Rectal smooth muscle tissue (tissue), 1 donor: ENCODE measurements around the gene STARD10.
"Not testable (repeated sequence)": the region's sequence is repeated elsewhere in the genome, so short reads cannot be mapped to it uniquely, and the experiment has no call there.

Experiments used
- H3K27ac ChIP-seq: one replicate; pipeline ENCODE4 v1.7.0; 2013; ENCODE audit warnings: low read depth, low read length, inconsistent platforms
- H3K27me3 ChIP-seq: one replicate; pipeline ENCODE4 v1.7.0; 2013; ENCODE audit warnings: low read length; ENCODE audit not compliant: control insufficient read depth, insufficient read depth
- H3K36me3 ChIP-seq: one replicate; pipeline ENCODE4 v1.7.0; 2013; ENCODE audit warnings: low read length; ENCODE audit not compliant: control insufficient read depth, insufficient read depth
- H3K4me1 ChIP-seq: one replicate; pipeline ENCODE4 v1.7.0; 2013; ENCODE audit warnings: low read length; ENCODE audit not compliant: control insufficient read depth, insufficient read depth
- H3K4me3 ChIP-seq: one replicate; pipeline ENCODE4 v1.7.0; 2013; ENCODE audit warnings: low read length
- H3K9ac ChIP-seq: one replicate; pipeline ENCODE4 v1.7.0; 2013; ENCODE audit warnings: low read length

The STARD10 gene

DNA sequence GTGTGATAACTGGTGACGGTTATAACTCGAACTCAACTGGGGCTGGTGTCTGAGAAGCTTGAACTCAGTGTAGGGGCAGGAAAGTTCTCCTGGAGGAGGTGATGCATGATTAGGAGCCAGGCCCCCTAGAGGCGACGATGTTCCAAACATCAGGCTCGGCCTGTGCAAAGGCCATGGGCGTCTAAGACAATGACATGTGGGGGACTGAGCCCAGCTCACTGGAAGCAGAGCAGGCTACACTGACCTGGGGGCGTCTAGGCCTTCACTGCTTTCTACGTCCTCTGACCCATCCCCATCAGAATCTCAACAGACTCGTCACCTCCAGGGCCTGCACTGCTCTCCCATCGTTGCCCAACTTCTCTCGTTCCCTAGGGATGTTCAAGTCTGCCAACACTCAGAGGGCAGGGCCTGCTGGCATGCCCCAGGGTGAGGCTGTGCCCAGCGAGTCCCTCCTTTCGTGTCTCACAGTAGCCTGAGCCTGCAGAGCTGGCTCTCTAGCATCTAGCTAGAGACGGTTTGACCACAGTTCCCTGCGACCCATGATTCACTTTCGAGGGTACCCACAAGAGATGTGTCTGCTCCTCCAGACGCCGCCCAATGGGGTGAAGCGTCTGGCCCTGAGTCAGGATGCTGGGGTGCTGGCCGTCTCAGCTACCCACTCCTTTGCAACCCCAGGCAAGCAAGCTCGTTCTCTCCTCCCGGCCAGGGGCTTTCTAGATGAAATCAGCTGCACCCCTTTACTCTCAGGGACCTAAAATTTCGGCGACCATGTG is 19.3 kb upstream of the STARD10 start:
- Histone ChIP-seq H3K4me1 (peaks cover 13% of the 10 kb centered on the region), H3K36me3 (no peaks in the 10 kb centered on the region), H3K9ac (peak overlapping the region; percentile 91), H3K27me3 (no peaks in the 10 kb centered on the region), H3K27ac (peak overlapping the region; percentile 96), H3K4me3 (peak overlapping the region; percentile 87)

DNA sequence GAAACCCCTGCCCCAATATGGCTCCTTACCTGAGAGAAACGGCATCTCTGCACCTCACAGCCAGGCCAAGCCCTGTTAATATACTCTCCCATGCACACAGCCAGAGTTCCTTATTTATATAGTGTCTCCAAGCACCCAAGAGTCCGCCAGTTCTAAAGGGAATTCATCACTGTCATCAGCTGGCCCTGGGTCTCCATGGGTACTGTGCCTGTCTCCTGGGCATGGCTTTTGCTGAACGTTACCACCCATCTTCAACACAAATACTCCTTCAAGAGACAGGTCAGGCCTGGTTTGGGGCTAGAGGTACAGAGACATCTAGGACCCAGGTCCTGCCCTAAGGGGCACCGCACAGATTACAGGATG is 18.7 kb upstream of the STARD10 start:
- Histone ChIP-seq H3K9ac (peak overlapping the region; percentile 12), H3K27me3 (no peaks in the 10 kb centered on the region), H3K36me3 (no peaks in the 10 kb centered on the region), H3K27ac (peak overlapping the region; percentile 96), H3K4me3 (peak overlapping the region; percentile 87), H3K4me1 (peaks cover 13% of the 10 kb centered on the region)

DNA sequence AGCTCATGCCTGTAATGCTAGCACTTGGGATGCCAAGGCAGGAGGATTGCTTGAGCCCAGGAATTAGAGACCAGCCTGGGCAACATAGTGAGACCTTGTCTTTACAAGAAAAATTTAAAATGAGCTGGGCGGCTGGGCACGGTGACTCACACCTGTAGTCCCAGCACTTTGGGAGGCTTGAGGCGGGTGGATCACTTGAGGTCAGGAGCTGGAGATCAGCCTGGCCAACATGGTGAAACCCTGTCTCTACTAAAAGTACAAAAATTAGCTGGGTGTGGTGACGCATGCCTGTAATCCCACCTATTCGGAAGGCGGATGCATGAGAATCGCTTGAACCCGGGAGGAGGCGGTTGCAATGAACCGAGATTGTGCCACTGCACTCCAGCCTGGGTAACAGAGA is 17.8 kb upstream of the STARD10 start:
- not testable (repeated sequence) for H3K27ac ChIP-seq, H3K36me3 ChIP-seq, H3K4me3 ChIP-seq, H3K9ac ChIP-seq, H3K27me3 ChIP-seq
- peaks cover 13% of the 10 kb centered on the region for H3K4me1 ChIP-seq

DNA sequence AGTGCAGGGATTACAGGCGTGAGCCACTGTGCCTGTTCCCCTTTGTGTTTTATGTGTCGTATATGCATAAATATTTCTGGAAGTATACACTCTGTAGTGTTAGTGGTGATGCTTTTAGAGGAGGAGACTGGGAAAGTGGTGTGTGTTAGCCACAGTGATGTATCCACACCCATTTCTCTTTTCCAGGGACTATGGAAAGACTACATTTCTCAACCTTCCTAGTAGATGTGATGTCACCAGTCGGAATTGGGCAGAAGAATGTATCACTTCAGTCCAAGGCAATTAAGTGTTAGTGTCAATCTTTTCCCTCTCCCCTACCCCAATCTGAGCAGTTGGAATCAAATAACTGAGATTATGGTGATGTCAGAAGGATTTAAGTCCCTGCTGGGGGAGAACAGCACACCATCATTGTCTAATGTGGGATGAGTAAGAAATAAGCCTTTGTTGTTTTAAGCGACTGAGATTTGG is 14.5 kb upstream of the STARD10 start:
- Histone ChIP-seq H3K4me3 (no peak overlapping the region), H3K27ac (no peak overlapping the region), H3K9ac (no peak overlapping the region), H3K27me3 (no peaks in the 10 kb centered on the region), H3K4me1 (peaks cover 10% of the 10 kb centered on the region), H3K36me3 (no peaks in the 10 kb centered on the region)

DNA sequence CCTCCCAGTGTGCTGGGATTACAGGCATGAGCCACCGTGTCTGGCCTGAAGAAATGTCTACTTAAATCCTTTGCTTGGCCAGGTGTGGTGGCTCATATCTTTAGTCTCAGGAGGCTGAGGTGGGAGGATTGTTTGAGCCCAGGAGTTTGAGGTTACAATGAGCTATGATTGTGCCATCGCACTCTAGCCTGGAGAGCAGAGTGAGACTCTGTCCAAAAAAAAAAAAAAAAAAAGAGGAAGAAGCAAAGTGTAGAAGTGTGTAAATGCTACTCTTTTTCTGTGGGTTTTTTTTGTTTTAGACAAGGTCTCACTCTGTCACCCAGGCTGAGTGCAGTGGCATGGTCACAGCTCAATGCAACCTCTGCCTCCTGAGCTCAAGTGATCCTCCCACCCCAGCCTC is 13.9 kb upstream of the STARD10 start:
- no peak overlapping the region for H3K4me3 ChIP-seq
- H3K27me3 ChIP-seq = no peaks in the 10 kb centered on the region
- no peak overlapping the region for H3K27ac ChIP-seq
- no peaks in the 10 kb centered on the region for H3K36me3 ChIP-seq
- no peak overlapping the region for H3K9ac ChIP-seq
- peaks cover 5% of the 10 kb centered on the region for H3K4me1 ChIP-seq

DNA sequence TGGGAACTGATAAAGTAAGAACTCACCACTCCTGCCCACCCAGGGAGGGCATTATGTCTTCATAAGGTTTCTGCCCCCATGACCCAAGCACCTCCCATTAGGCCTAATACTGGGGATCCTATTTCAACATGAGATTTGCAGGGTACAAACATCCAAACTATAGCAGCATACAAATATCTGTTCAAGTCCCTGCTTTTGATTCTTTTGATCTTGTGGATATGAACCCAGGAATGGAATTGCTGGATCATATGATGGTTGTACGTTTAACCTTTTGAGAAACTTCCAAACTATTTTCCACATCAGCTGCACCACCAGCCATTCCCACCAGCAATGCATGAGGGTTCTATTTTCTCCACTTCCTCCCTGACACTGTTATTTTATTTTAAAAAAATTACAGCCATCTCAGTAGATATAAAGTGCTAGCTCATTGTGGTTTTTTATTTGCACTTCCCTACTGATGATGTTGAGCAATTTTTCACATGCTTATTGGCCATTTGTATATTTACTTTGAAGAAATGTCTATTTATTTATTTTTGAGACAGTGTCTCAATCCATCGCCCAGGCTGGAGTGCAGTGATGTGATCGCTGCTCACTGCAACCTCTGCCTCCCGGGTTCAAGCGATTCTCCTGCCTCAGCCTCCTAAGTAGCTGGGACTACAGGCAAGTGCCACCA is 13.3 kb upstream of the STARD10 start:
- Histone ChIP-seq H3K4me3 (no peak overlapping the region), H3K4me1 (no peaks in the 10 kb centered on the region), H3K9ac (no peak overlapping the region), H3K27me3 (no peaks in the 10 kb centered on the region), H3K27ac (no peak overlapping the region), H3K36me3 (no peaks in the 10 kb centered on the region)

DNA sequence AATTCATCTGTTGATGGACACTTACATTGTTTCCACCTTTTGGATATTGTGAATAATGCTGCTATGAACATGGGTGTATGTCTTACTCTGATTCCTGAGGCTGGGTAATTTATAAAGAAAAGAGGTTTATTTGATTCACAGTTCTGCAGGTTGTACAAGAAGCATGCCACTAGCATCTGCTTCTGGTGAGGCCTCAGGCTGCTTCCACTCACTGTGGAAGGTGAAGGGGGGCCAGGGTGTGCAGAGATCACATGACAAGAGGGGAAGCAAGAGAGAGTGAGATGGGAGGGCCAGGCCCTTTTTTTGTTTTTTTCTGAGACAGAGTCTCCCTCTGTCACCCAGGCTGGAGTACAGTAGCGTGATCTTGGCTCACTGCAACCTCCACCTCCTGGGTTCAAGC is 12.5 kb upstream of the STARD10 start:
- not testable (repeated sequence) for H3K27ac ChIP-seq

DNA sequence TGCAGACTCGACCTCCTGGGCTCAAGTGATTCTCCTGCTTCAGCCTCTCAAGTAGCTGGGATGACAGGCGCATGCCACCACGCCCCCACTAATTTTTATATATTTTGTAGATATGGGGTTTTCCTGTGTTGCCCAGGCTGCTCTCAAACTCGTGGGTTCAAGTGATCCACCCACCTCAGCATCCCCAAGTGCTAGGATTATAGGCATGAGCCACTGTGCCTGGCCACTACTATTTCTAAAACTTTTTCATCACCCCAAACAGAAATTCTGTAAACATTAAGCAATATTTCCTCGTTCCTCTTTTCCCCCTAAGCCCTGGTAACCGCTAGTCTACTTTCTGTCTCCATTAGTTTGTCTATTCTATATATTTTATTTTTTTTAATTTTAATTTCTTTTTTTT is 11.4 kb upstream of the STARD10 start:
- Histone ChIP-seq H3K27me3 (no peaks in the 10 kb centered on the region), H3K36me3 (no peaks in the 10 kb centered on the region), H3K9ac (no peak overlapping the region), H3K4me1 (no peaks in the 10 kb centered on the region), H3K27ac (no peak overlapping the region), H3K4me3 (no peak overlapping the region)

More for the DNA sequence above, 12.5 kb upstream of the STARD10 start:
- H3K4me3 ChIP-seq, H3K9ac ChIP-seq, H3K27me3 ChIP-seq, H3K36me3 ChIP-seq, H3K4me1 ChIP-seq: not testable (repeated sequence)

DNA sequence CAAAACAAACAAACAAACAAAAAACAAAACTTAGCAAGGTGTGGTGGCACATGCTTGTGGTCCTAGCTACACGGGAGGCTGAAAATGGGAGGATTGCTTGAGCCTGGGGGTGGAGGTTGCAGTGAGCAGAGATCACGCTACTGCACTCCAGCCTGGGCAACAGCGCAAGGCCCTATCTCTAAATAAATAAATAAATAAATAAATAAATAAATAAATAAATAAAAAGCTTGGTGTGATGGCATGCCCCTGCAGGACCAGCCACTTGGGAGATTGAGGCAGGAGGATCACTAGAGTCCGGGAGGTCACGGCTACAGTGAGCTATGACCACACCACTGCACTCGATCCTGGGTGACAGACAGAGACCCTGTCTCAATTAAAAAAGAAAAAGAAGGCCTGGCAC is 9.0 kb upstream of the STARD10 start:
- H3K27me3 ChIP-seq = no peaks in the 10 kb centered on the region
- no peaks in the 10 kb centered on the region for H3K4me1 ChIP-seq
- no peaks in the 10 kb centered on the region for H3K36me3 ChIP-seq
- H3K4me3 ChIP-seq = no peak overlapping the region
- H3K27ac ChIP-seq = no peak overlapping the region
- H3K9ac ChIP-seq = no peak overlapping the region

DNA sequence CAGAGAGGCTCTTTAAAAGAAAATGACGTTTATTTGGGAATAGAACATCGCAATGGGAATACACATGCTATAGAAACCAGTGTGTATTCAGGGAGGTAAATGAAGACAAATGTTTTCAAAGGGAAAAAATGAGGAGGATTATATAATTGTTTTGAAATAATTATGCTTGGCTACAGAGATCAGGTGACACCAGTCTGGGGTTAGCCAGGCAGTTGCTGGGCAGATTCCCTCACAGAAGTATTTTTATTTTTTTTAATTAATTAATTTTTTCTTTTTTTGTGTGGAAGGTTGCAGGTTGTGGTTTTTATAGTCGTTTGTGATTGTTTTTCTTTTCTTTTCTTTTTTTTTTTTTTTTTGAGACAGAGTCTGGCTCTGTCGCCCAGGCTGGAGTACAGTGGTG is 5.6 kb upstream of the STARD10 start:
- Histone ChIP-seq H3K4me3 (no peak overlapping the region), H3K36me3 (no peaks in the 10 kb centered on the region), H3K27me3 (no peaks in the 10 kb centered on the region), H3K4me1 (peaks cover 1% of the 10 kb centered on the region), H3K27ac (no peak overlapping the region), H3K9ac (no peak overlapping the region)

DNA sequence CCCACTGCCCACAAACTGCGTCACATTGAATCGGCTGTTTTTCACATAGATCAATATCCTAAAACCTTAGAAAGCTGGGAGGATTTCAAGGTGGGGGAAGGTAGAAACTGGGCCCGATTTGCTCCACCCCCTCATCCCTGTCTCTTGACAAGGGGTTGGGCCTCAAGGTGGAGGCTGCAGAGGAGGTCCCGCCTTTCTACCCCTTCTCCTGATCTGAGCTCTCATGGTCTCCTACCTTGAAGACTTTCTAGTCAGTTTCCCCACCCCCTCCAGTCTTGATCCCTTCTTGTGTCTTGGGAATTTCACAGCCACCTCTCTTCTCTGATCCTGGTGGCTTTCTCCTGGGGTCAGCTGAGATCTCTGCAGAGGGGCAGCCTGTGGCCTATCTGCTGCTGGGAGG is 4.5 kb upstream of the STARD10 start:
- Histone ChIP-seq H3K9ac (no peak overlapping the region), H3K27me3 (no peaks in the 10 kb centered on the region), H3K27ac (no peak overlapping the region), H3K4me3 (no peak overlapping the region), H3K4me1 (peaks cover 6% of the 10 kb centered on the region), H3K36me3 (no peaks in the 10 kb centered on the region)

DNA sequence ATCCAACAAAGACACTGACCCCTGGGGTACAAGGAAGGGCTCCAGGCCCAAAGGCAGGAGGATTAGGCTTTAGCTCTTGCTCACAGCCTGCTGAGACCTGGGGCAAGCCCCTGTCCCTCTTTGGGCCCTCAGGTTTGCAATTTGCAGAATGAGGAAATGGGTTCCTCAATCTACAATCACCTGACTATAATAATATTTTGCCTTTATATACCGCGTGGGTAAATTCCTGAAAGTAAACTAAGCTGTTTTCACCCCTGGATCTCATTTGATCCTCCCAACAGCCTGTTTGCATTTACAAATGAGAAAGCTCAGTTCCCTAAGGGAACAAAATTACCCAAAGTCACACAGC is 797 bp downstream of the STARD10 start:
- H3K4me1 ChIP-seq = peaks cover 12% of the 10 kb centered on the region
- peak overlapping the region; percentile 1 for H3K9ac ChIP-seq
- H3K36me3 ChIP-seq = no peaks in the 10 kb centered on the region
- peak overlapping the region; percentile 37 for H3K4me3 ChIP-seq
- peak overlapping the region; percentile 82 for H3K27ac ChIP-seq
- H3K27me3 ChIP-seq = no peaks in the 10 kb centered on the region
